ENCODE results near the gene ENGASE.

The ENGASE gene

DNA sequence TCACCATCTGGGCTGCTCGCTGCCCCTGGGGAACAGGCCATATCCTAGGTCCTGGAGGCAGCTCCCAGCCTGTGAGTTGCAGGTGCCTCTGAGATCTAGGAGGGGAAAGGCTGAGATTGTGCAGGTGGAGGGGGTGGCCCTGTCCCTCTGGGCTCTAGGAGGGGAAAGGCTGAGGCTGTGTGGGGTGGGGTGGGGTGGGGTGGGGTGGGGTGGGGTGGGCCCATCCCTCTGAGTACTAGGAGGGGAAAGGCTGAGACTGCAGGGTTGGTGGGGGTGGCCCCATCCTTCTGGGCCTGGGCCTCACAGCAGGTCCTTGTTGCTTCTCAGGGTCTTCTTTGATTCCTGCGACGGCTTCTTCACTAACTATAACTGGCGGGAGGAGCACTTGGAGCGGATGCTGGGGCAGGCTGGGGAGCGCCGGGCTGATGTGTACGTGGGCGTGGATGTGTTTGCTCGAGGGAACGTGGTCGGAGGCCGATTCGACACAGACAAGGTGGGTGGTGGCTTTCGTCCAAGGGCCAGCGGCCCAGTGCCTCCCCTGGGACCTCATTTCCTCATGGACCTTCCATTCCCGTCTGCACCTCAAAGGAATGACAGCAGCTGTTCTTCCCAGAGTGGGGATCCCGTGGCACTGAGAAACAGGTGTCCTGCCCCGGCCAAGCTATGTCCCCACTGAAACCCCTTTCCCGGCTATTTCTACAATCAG lies 7.1 kb downstream of the ENGASE start:
- no peak for DNase-seq

DNA sequence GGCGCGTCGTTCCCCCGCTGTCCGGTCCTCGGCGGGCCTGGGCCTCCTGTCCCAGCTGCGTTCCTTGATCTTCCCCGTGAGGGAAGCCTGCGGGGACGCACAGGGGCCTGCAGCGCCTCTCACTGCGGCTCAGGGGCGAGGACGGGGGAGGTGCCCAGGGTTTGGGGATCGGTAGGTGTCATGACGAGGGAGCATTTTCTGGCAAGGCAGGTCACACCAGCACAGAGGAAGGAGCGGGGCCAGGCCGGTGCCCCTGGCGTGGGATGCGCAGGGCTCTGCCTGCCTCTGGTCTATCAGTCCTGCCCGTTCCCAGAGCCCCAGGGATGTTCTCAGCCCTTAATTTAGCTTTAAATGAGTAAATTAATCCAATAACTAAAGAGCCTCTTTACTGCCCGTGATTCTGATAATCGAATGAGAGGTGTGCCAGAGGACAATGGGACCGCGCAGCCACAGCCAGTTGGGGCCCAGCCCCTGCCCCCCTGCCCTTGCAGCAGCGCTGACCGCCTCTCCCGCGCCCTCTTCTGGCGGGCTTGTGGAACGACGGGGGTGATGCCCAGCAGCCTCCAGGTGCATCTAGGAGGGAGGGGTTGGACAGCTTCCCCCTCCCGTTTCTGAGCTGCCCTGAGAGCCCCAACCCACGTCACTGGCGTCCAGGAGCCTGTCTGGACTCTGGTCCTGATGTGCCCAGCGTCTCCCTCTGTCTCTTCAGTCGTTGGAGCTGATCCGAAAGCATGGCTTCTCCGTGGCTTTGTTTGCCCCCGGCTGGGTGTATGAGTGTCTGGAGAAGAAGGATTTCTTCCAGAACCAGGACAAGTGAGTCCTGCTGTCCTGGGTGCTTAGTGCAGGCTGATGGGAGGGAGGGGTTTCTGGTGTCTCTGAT lies 7.9 kb downstream of the ENGASE start:
- no peak for DNase-seq

DNA sequence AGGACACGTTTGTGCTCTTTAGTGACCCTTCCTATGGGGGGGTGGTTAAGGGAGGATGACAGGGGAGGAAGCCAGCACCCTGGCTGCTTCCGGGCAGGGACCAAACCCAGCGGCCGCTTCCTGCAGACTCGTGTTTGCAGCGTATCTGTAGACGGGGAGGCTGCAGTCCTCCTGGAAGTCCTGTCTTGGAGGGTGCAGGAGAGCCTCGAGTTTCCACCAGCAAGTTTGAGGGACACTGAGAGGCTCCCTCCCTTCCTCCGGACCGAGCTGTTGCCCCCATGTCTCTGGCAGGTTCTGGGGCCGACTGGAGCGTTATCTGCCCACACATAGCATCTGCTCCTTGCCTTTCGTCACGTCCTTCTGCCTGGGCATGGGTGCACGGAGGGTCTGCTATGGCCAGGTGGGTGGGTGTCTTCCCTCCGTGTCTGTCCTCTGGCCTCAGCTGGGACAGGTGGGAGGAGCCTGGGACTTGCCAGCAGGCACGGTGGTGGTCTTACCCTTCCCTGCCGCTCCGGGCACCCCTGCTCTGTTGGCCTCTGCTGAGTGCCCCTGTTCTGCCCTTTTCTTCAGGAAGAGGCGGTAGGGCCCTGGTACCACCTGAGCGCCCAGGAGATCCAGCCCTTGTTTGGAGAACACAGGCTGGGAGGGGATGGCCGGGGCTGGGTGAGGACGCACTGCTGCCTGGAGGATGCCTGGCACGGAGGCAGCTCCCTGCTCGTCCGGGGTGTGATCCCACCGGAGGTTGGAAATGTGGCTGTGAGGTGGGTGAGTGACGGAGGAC lies 8.8 kb downstream of the ENGASE start:
- DNase-seq = no peak

DNA sequence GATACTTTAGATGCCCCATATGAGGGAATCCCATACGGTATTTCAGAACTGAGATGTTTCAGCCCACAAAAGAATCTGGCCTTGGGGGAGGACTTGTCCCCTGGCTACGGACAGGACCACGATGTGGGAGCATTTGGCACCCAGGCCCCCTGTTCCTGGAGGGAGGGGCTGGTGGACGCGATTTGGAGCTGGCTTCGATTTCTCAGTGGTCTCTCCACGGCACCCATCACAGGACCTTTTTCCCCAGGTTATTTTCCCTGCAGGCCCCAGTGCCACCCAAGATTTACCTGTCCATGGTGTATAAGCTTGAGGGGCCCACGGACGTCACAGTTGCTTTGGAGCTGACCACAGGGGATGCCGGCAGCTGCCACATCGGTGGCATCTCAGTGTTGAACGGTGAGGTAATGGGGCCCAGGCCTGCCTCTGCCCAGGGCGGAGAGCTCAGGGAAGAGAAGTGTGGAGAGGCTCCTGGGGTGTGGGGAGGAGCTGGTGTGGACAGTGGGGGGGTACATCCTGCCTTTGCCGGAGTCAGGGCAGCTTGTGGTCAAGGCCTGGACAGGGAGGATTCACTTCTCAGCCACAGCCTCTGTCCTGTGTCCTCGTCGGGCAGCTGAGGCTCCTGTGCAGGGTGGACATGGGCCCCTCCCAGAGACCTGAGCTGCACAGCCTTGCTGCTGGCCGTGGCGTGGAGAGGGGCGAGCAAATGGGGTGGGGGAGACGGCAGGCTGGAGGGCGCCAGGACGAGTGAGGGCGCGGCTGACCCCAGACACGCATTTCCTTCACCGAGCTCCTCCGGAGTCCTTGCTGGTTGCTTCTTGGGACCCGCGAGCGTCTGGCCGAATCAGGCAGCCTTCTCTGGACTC lies 9.9 kb downstream of the ENGASE start:
- DNase-seq = no peak

DNA sequence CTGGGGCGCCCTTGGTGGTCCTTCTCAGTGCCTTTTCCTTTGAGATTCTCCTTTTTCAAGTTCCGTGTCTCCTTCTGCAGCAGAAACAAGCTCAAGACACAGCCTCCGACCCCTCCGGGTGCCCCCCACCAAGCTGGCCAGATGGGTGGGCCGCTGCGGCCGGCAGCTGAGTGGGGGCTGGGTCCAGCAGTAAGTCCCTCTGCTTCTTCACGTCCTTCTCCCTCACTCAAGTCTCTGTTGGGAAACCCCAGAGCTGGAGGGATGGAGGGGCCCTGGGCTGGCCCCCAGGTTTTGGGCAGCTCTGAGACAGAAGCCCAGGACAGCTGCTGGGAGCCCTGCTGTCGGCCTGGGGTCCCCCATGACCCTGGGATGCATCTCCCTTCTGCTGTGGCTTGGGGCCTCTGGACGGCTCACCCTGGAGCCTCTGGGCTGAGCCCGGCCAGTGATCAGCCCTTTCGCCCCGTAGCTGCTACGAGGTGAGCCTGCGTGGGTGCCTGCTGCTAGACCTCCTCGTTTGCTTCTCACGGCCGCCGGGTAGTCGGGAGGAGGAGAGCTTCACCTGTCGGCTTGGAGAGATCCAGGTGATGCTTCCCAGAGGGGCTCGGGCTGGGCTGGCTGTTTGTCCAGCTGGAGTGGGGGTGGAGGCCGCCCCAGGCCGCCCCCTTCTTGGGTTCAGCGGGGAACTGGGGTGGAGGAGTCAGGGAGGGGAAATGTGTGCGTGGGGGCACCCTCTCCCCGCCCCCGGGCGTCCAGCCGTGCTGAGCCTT lies 10.7 kb downstream of the ENGASE start:
- no peak for DNase-seq

DNA sequence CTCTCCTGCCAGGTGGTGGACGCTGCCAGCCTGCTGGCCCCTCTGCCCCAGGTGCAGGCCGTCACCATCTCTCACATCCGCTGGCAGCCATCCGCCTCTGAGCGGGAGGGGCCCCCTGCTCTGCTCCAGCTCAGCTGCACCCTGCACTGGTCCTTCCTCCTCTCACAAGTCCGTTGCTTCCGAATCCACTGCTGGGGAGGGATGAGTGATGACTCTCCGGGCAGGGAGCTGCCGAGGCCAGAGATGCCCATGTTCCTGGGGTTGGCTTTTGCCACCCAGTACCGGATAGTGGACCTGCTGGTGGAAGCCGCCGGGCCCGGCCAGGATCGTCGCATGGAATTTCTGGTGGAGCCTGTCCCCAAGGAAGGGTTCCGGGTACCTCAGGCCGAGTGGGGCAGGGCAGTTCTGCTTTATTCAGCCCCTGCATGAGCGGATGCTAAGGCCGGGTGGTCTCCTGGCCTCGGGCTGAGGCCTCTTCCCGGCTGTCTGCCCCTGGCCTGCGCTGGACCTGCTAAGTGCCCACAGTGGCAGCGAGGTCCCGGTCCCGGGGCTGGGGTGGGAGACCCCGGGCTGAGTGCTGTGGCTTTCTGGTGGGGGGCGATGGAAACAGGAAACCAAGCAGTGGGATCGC lies 11.4 kb downstream of the ENGASE start:
- DNase-seq = no peak

DNA sequence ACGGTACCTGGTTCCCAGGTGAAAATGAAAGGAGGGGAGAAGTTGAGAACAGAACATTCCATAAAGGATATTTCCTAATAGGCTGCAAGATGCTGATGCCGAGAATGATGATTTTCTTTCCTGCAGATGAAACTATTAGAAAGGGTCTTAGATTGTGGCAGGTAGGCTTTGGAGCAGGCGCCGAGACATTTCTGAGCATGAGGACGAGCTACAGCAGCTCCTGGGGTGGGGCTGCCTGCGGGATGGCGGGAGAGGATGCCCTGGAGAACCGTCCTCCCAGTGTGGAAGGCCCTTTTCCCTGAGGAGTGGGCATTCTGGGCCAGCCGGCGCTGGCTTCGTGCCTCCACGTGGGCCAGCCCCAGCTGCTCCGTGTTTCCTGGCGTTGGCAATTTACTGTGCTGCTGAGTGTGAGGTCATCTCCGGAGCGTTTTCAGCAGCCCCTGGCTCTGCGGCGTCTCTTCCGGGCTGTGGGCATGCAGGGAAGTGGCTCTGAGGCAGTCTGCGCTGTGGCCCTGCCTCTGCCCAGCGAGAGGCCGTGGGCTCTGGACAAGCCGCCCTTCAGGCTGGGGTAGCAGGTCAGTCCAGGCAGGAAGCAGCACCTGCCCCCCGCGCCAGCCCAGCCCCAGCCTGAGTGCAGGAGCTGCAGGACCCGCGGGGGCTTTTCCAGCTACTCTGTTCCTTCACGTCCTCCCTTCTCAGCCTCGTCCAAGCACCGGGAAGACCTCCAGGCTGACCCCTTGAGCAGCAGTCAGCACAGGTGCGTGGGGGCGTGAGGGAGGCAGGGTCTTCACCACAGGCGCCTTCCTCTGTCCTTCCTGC lies 12.2 kb downstream of the ENGASE start:
- no peak for DNase-seq

DNA sequence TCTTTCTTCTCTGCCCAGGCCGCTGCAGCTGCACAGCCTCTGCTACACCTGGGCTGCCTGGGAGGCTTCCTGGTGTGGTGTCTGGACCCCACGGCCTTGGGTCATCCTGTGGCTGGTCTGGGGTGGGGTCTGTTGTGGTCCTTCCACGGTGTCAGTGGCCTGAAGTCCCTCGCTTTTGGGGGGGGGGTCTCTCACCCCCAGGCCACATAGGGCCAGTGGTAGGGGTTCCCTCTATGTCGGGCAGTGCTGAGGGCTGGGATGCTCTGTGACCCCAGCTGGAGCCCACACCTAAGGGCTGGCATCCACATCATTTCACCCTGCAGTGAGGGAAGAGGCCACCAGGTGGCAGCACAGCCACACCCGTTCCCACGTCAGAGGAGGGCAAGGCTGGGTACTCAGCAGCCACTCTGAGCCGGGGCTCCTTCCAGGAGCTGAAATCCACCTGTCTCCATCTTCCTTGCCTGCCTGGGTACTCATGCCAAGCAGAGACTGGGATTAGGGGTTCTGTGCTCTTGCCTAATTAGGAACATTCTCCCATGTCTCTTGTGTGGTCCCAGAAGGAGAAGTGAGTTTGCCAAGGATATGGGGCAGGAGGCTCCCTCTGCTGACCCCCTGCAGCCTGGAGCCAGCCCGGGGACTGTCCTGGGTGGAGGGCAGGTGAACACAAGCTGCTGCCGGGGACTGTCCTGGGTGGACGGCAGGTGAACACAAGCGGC lies 13.0 kb downstream of the ENGASE start:
- peak; percentile 58 for DNase-seq

DNA sequence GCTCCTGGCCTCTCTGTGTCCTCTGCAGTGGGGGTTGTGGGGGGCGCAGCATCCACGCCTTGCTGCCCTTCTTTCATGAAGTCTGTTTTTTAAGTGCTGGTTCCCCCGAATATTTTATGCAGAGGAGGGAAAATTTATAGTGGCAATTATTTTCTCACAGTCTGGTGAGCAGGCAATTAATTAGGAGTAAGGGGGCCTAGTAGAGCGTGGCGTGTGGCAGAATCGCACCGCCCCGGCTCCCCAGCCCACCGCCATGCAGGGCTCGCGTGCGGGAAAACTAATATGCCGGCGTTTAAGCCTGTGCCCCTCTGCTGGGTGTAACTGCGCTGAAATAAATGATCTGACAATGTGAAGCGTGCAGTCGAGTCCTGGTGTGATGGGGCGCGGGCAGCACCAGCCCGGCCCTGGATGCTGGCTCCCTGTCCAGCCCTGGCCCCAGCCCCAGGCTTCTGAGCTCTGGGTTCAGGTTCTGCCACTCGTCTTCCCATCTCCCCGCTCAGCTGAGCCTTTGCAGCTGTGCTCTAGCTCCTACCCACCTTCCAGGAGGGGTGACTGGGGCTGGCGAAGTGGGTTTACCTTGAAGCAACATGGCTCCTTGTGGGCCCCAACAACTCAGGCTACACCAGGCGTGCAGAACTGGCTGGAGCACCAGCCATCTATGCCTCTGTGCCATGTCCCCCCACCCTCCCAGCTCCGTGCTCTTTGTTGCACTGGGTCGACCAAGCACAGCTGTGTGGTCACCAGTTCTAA lies 13.8 kb downstream of the ENGASE start:
- no peak for DNase-seq

DNA sequence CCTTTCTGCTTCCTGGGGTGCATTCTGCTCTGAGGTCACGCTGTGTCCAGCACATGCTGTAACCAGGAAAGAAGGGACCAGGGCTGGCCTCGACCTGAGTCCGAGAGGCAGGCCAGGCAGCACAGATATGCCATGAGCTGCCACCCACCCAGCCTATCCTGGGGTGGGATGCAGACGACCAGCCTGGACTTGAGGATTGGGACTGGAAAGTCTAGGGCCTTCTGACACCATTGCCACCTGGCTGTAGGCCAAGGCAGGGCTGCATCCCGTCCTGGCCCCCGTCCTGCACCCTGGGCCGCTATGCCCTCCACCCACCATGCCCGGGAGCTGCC lies 14.3 kb downstream of the ENGASE start:
- DNase-seq = no peak

DNA sequence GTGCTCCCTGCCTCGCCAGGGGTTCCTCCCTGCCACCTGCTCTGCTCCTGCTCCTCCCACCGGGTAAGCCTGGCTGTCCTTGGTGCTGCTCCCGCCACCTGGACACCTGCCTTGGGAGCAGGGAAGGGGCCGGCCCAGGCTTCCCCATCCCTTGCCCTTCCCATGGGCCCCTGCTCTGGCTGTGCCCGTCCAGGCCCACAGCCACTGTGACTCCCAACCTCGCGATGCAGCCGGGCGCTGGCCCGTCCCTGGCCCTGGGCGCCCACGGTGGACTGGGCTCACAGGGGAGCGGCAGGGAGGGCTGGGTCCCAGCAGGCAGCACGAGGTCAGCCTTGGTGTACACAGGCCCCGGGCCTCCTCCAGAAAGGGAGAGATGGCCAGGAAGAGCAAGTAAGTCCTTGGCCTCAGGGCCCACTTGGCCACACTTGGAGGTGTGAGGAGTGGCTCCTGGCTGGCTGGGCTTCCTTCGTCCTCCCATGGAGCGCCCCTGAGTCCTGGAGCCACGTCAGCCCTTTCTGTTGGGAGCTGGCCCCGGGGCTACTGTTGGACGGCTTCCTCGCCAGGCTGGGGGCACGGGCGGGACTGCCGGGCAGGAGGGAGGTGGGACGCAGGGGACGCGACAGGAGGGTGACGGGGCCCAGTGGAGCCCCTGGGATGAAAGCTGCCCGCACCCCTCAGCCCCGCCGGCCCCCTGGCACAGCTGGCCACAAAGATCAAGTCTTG lies 15.3 kb downstream of the ENGASE start:
- DNase-seq = no peak

DNA sequence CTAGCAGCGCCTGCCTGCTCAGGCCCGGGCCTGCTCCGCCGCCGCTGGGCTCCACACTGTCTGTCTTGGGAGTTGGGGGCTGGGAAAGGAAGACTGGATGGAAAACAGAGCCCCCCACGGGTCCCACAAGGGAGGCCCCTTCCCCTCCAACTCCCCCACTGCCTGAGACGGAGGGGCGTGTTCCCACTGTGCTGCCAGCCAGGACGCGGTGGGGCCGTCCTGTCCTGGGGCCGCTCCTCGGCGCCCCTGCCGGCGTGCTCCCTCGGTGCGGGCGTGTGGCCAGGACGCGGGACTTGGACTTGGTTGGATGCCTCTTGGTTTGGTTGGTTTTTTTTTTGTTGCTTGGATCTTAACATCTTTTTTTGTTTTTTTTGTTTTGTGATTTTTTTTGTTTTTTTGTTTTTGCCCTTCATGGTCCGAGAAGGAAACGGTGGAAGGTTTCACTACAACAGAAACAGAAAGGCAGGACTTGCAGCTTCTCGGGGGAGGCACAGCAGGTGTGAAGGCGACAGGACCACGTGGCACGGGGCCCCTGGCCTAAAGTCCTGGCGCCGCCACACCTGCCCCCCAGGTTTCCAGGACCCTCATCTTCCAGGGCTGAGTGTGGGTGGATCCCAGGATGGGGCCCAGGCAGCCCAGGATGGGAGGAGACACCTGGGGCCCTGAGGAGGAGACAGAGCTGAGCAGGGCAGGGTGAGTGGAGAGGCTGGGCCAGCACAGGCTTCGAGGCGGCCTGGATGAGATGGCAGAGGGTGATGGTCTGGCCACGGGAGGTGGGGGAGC lies 16.0 kb downstream of the ENGASE start:
- DNase-seq = no peak

DNA sequence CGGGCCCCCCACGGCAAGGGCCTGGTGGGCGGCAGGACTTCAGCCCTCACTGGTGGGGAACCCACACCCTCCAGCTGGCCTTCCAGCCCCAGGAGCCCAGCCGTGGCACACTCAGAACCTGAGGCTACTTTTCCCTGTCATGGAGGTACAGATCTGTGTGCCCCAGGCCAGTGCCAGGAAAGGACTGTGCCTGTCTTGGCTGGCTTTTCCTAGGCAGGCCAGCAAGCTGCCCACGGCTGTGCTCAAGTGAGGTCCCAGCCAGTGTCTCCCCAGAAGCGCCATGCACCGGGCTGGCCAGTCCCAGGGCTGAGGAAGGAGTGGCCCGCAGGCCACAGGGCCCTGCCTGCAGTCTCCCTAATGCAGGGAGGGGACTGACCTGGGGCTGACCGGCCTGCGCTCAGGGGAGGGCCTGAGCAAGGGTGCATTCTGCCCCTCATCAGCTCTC lies 16.6 kb downstream of the ENGASE start:
- no peak for DNase-seq

DNA sequence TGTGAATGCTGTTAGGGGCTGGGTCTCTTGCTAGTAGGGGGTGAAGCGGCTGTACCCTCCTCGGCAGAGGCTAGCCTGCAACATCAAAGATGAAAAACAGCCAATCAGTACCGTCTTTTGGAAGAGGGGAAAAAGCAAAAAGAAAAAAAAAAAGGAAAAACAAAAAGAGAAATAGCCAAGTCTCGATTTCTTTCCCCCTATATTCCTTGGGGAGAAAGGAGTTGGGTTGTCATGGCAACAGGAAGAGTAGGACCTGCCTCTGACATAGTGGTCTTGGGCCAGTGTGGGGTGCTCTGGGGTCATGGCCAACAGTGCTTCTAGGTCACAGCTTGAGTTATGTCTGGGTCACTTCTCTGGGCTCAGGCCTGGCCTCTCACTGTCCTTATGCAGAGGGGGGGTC lies 17.9 kb downstream of the ENGASE start:
- DNase-seq = no peak

DNA sequence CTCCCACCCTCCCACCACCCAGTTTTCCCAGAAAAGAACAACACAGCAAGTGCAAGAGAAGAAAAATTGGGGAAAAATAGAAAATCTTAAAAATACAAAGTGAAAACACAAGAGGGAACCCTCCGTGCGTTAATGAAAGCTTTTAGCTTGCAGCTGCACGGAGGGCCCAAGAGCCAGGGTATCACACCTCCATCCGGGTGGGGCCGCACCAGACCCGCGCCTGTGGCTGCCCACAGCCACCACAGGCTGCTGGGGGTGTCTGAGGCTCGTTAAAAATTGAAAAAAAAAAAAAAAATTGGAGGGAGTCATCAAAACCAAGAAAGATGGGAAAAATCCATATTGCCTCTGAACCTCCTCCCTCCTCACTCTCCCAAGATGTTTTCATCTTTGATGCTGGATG lies 18.6 kb downstream of the ENGASE start:
- DNase-seq = no peak

DNA sequence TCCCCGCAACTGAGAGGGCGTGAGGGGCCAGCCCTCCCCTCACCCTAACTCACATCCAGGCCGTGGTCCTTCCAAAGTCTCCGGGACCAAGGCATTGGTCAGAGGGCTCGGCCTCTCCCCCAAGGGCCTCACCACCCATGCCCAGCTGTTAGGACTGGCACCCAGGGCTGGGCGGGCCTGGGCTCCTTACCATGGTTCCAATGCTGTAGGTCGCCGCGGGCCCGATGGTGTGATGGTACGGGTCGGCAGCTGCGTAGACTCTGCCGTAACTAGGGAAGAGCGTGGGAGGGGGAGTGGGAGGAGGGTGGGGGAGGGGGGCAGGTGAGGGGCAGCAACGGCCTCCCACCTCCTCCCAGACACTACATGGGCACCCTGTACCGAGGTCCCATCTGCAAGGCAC lies 19.6 kb downstream of the ENGASE start:
- no peak for DNase-seq

DNA sequence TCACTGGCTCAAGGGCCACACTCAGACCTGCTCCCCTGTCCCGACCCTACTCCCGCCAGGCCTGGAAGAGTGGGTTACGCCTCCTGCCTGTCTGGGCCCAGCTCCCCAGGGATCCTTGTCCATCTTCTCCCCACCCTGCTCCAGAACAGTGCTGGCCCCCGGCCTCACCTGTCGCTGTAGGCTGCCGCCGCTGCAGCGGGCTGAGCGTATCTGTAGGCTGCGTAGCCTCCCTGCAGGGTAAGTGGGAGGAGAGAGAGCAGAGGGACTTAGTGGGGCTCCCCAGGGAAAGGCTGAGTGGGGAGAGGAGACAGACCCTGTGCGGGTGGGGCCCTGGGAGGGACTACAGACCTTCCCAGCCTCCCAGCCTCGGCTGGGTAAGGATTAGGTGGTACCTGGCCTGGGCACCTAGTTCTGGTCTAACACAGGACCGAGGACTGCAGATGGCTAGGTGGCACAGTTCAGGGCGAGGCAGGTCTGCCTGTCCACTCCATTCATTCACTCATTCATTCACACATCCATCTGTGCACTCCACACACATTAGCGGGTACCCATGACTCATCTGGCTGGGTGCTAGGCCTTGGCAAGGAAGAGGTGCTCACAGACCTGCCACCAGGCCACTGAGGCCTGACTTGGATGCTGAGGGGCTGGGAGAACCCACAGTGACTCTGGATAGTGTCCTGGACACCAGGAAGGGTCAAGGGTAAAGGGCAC lies 20.9 kb downstream of the ENGASE start:
- DNase-seq = no peak

All from midbrain (tissue), 1 donor.